H9 (cell line): ENCODE results near the gene TACC2. TPM values are rescaled to one million over a fixed set of nuclear protein-coding genes. Genes with fewer than 3 reads are reported as not detected.

Source experiments
- DNase-seq: peaks from one replicate; pipeline ENCODE4 v3.0.0-alpha.2; 2017
- H2AFZ ChIP-seq: one replicate; pipeline ENCODE4 v1.6.1; 2013; ENCODE audit warnings: mild to moderate bottlenecking, low read length, control low read depth, moderate library complexity
- H2AK5ac ChIP-seq: 2 replicates; pipeline ENCODE4 v1.6.1; 2013; ENCODE audit warnings: low read length, control low read depth, mixed read lengths; ENCODE audit not compliant: insufficient read length
- H2BK120ac ChIP-seq: one replicate; pipeline ENCODE4 v1.6.1; 2013; ENCODE audit warnings: low read depth, mild to moderate bottlenecking, low read length, control low read depth, inconsistent platforms; ENCODE audit not compliant: poor library complexity, severe bottlenecking
- H2BK12ac ChIP-seq: 2 replicates; pipeline ENCODE4 v1.6.1; 2013; ENCODE audit warnings: low read length, control low read depth, mixed read lengths, low read depth; ENCODE audit not compliant: insufficient read length
- H2BK15ac ChIP-seq: 2 replicates; pipeline ENCODE4 v1.6.1; 2013; ENCODE audit warnings: low read depth, low read length, control low read depth
- H2BK20ac ChIP-seq: one replicate; pipeline ENCODE4 v1.6.1; 2013; ENCODE audit warnings: low read depth, mild to moderate bottlenecking, low read length, control low read depth, inconsistent platforms; ENCODE audit not compliant: poor library complexity, severe bottlenecking
- H2BK5ac ChIP-seq: 2 replicates; pipeline ENCODE4 v1.6.1; 2013; ENCODE audit warnings: low read length, control low read depth, mixed read lengths; ENCODE audit not compliant: insufficient read length
- H3K14ac ChIP-seq: 2 replicates; pipeline ENCODE4 v1.6.1; 2013; ENCODE audit warnings: low read length, control low read depth; ENCODE audit not compliant: insufficient read depth
- H3K18ac ChIP-seq: 2 replicates; pipeline ENCODE4 v1.6.1; 2013; ENCODE audit warnings: low read depth, mild to moderate bottlenecking, mixed read lengths, low read length, control low read depth; ENCODE audit not compliant: insufficient read length
- H3K23ac ChIP-seq: 2 replicates; pipeline ENCODE4 v1.6.1; 2013; ENCODE audit warnings: low read length, control low read depth, mixed read lengths, low read depth; ENCODE audit not compliant: insufficient read length
- H3K23me2 ChIP-seq: 2 replicates; pipeline ENCODE4 v1.6.1; 2013; ENCODE audit warnings: low read depth, mild to moderate bottlenecking, mixed read lengths, low read length, control low read depth; ENCODE audit not compliant: insufficient read length, poor library complexity, severe bottlenecking
- H3K27ac ChIP-seq: 2 replicates; pipeline ENCODE4 v1.5.1; 2013; ENCODE audit warnings: low read length, control low read depth, mixed read lengths, low read depth; ENCODE audit not compliant: insufficient read length
- H3K27me3 ChIP-seq: 2 replicates; pipeline ENCODE4 v1.6.1; 2013; ENCODE audit warnings: low read length, control low read depth, inconsistent platforms; ENCODE audit not compliant: insufficient read depth
- H3K4ac ChIP-seq: 2 replicates; pipeline ENCODE4 v1.6.1; 2013; ENCODE audit warnings: low read depth, mild to moderate bottlenecking, control low read depth, inconsistent platforms, low read length, moderate library complexity
- H3K4me1 ChIP-seq: 2 replicates; pipeline ENCODE4 v1.6.1; 2013; ENCODE audit warnings: low read length, control low read depth, inconsistent platforms; ENCODE audit not compliant: insufficient read depth
- H3K4me2 ChIP-seq: 2 replicates; pipeline ENCODE4 v1.6.1; 2013; ENCODE audit warnings: low read length, control low read depth, mixed read lengths; ENCODE audit not compliant: insufficient read length, insufficient read depth
- H3K56ac ChIP-seq: 2 replicates; pipeline ENCODE4 v1.6.1; 2013; ENCODE audit warnings: low read depth, mild to moderate bottlenecking, mixed read lengths, low read length, control low read depth; ENCODE audit not compliant: insufficient read length
- H3K79me1 ChIP-seq: 2 replicates; pipeline ENCODE4 v1.6.1; 2013; ENCODE audit warnings: low read depth, mild to moderate bottlenecking, moderate library complexity, low read length, control low read depth, inconsistent platforms; ENCODE audit not compliant: insufficient read depth, poor library complexity, severe bottlenecking
- H3K79me2 ChIP-seq: 2 replicates; pipeline ENCODE4 v1.6.1; 2013; ENCODE audit warnings: low read length, control low read depth, inconsistent platforms; ENCODE audit not compliant: insufficient read depth
- H3K9ac ChIP-seq: 2 replicates; pipeline ENCODE4 v1.6.1; 2013; ENCODE audit warnings: low read length, control low read depth, mixed read lengths; ENCODE audit not compliant: insufficient read length; ENCODE audit errors: extremely low read depth
- H3K9me3 ChIP-seq: one replicate; pipeline ENCODE4 v1.6.1; 2013; ENCODE audit warnings: low read depth, low read length, inconsistent platforms; ENCODE audit not compliant: control insufficient read depth
- H3T11ph ChIP-seq: one replicate; pipeline ENCODE4 v1.6.1; 2013; ENCODE audit warnings: mild to moderate bottlenecking, low read length, control low read depth, inconsistent platforms
- H4K20me1 ChIP-seq: one replicate; pipeline ENCODE4 v1.6.1; 2013; ENCODE audit not compliant: control insufficient read depth, insufficient read length, insufficient read depth
- H4K5ac ChIP-seq: 2 replicates; pipeline ENCODE4 v1.6.1; 2013; ENCODE audit warnings: low read depth, mild to moderate bottlenecking, mixed read lengths, low read length, control low read depth; ENCODE audit not compliant: insufficient read length
- H4K8ac ChIP-seq: replicated peaks from 2 replicates; pipeline ENCODE4 v1.6.1; 2013; ENCODE audit warnings: low read length, control low read depth, mixed read lengths, low read depth; ENCODE audit not compliant: insufficient read length
- H4K91ac ChIP-seq: 2 replicates; pipeline ENCODE4 v1.6.1; 2013; ENCODE audit warnings: low read depth, mild to moderate bottlenecking, moderate library complexity, mixed read lengths, low read length, control low read depth; ENCODE audit not compliant: insufficient read length
- H3K27ac Mint-ChIP-seq, 3 experiments: 2 replicates in 2 of 3; 3 replicates in 1 of 3; pipeline ENCODE4 v1.8.0; 2020 to 2021; ENCODE audit warnings: mixed read lengths in 3 of 3, mild to moderate bottlenecking in 1 of 3, moderate library complexity in 1 of 3
- H3K27me3 Mint-ChIP-seq: 2 replicates; pipeline ENCODE4 v1.8.0; 2021; ENCODE audit warnings: low read depth, mild to moderate bottlenecking, moderate library complexity, mixed read lengths
- H3K36me3 Mint-ChIP-seq, 3 experiments: 2 replicates in 2 of 3; 3 replicates in 1 of 3; pipeline ENCODE4 v1.8.0; 2020 to 2021; ENCODE audit warnings: low read depth in 3 of 3, mixed read lengths in 3 of 3; ENCODE audit not compliant: insufficient read depth in 1 of 3
- H3K4me1 Mint-ChIP-seq, 2 experiments: 2 replicates each; pipeline ENCODE4 v1.8.0; 2020; ENCODE audit warnings: mixed read lengths in 2 of 2
- H3K4me3 Mint-ChIP-seq, 2 experiments: 2 replicates in 1 of 2; 3 replicates in 1 of 2; pipeline ENCODE4 v1.8.0; 2020 to 2021; ENCODE audit warnings: mild to moderate bottlenecking in 2 of 2, mixed read lengths in 2 of 2, moderate library complexity in 1 of 2
- H3K9me3 Mint-ChIP-seq, 2 experiments: 2 replicates in 1 of 2; 3 replicates in 1 of 2; pipeline ENCODE4 v1.8.0; 2020; ENCODE audit warnings: mild to moderate bottlenecking in 2 of 2, mixed read lengths in 2 of 2, moderate library complexity in 1 of 2
- CTCF ChIP-seq: fragments of 200-600 bp; sonication (generic); conservative IDR thresholded peaks from 3 replicates; pipeline ENCODE4 v1.8.0; 2021; ENCODE audit warnings: antibody characterized with exemption, mild to moderate bottlenecking
- whole genome bisulfite sequencing: extraction: QIAGEN DNeasy Blood & Tissue Kit; methylation state at CpG from one replicate; pipeline ENCODE4 v1.1.7; 2013; ENCODE audit warnings: missing lambda C conversion rate, low lambda C conversion rate, mixed read lengths; ENCODE audit not compliant: insufficient read length; ENCODE audit errors: extremely low coverage; 5-methylcytosine and 5-hydroxymethylcytosine counted together
- total RNA-seq: library from RNA; stranded (reverse); gene quantifications from 2 replicates; pipeline ENCODE4 v1.2.1, GENCODE V29; 2021

TACC2 gene
- total RNA-seq, 1 experiment from 2014 or later = 58.1 TPM

- no peak overlapping the region for H4K8ac ChIP-seq
- H2BK120ac ChIP-seq = no peak overlapping the region
- H3K56ac ChIP-seq = no peak overlapping the region
- no peak overlapping the region for H3K18ac ChIP-seq
- no peak overlapping the region for H3K27ac ChIP-seq
- no peak overlapping the region for H3K9ac ChIP-seq
- no CpG with 5 or more reads among the region's 7 CpGs for WGBS
- H4K5ac ChIP-seq = no peak overlapping the region
- H3K4ac ChIP-seq = no peak overlapping the region
- H3K9me3 ChIP-seq = no peaks in the 10 kb centered on the region
- no peak overlapping the region for H3T11ph ChIP-seq
- Mint-ChIP-seq H3K4me3 (no peak overlapping the region), H3K27ac (no peak overlapping the region), H3K4me1 (peaks cover 10 to 11% of the 10 kb centered on the region in 2 experiments), H3K9me3 (no peaks in the 10 kb centered on the region), H3K27me3 (no peaks in the 10 kb centered on the region), H3K36me3 (0 out of 7 replicates have a peak, but pooled peaks cover 0 to 4% (median 0%) of the 10 kb centered on the region in 3 experiments)
- no peak overlapping the region for H2BK12ac ChIP-seq
- no peak overlapping the region for H3K14ac ChIP-seq
- no peak overlapping the region for H2AFZ ChIP-seq
- H2AK5ac ChIP-seq = no peak overlapping the region
- H3K79me2 ChIP-seq = no peaks in the 10 kb centered on the region
- H3K23me2 ChIP-seq = no peaks in the 10 kb centered on the region
- no peak overlapping the region for H3K4me2 ChIP-seq
- H3K79me1 ChIP-seq = no peaks in the 10 kb centered on the region
- no peak overlapping the region for H3K23ac ChIP-seq
- no peak overlapping the region for H4K91ac ChIP-seq
- no peak overlapping the region for H2BK20ac ChIP-seq
- no peaks in the 10 kb centered on the region for H3K4me1 ChIP-seq
- no peaks in the 10 kb centered on the region for H4K20me1 ChIP-seq
- no peaks in the 10 kb centered on the region for H3K27me3 ChIP-seq
- no peak for DNase-seq
- H2BK15ac ChIP-seq = no peak overlapping the region
- TF ChIP-seq CTCF = no peak
- no peak overlapping the region for H2BK5ac ChIP-seq
These were observed 41.3 kb upstream of the TACC2 start for GRCh38 chr10:121947343-121948330.
